HUDEP-2 (cell line): ENCODE data around the gene ERC2.

ENCODE experiments used
- DNase-seq, 76 experiments: peaks; one replicate each; lab custom pipeline; 2025; ENCODE audit not compliant: unreplicated experiment in 76 of 76; lab: John Stamatoyannopoulos, UW

The ERC2 gene

GRCh38 chr3:56428667-56429066, 39.6 kb downstream of the ERC2 start:
- no peak for DNase-seq

GRCh38 chr3:56424885-56425284, 43.4 kb downstream of the ERC2 start:
- no peak for DNase-seq

- DNase-seq = no peak
These were observed 43.9 kb downstream of the ERC2 start for GRCh38 chr3:56424336-56424735.

GRCh38 chr3:56423661-56424099, 44.6 kb downstream of the ERC2 start:
- DNase-seq = no peak

- DNase-seq = no peak
These were observed 46.0 kb downstream of the ERC2 start for GRCh38 chr3:56422316-56422715.

- DNase-seq = no peak
These were observed 47.1 kb downstream of the ERC2 start for GRCh38 chr3:56421205-56421604.

- no peak for DNase-seq
These were observed 52.6 kb downstream of the ERC2 start for GRCh38 chr3:56415652-56416051.

- no peak for DNase-seq
These were observed 54.4 kb downstream of the ERC2 start for GRCh38 chr3:56413911-56414310.

GRCh38 chr3:56411166-56411565, 57.1 kb downstream of the ERC2 start:
- no peak for DNase-seq

- DNase-seq = no peak
These were observed 57.7 kb downstream of the ERC2 start for GRCh38 chr3:56410576-56410975.

GRCh38 chr3:56409790-56410189, 58.5 kb downstream of the ERC2 start:
- DNase-seq = no peak

GRCh38 chr3:56408761-56409196, 59.5 kb downstream of the ERC2 start:
- no peak for DNase-seq

- DNase-seq = no peak
These were observed 61.3 kb downstream of the ERC2 start for GRCh38 chr3:56406826-56407515.

GRCh38 chr3:56404884-56405283, 63.4 kb downstream of the ERC2 start:
- DNase-seq = no peak

GRCh38 chr3:56398659-56399058, 69.6 kb downstream of the ERC2 start:
- DNase-seq = no peak

- DNase-seq = no peak
These were observed 70.5 kb downstream of the ERC2 start for GRCh38 chr3:56397798-56398197.

GRCh38 chr3:56389183-56389830, 79.0 kb downstream of the ERC2 start:
- no peak for DNase-seq

GRCh38 chr3:56383092-56383491, 85.2 kb downstream of the ERC2 start:
- no peak for DNase-seq

GRCh38 chr3:56379723-56380287, 88.5 kb downstream of the ERC2 start:
- DNase-seq = no peak

- DNase-seq = no peak
These were observed 92.6 kb downstream of the ERC2 start for GRCh38 chr3:56375654-56376053.

GRCh38 chr3:56373386-56373785, 94.9 kb downstream of the ERC2 start:
- no peak for DNase-seq
